Activated naive CD4-positive, alpha-beta T cell (primary cell): ENCODE measurements around the gene HSPA1L.

ENCODE experiments used
- DNase-seq, 4 experiments: peaks; one replicate each; lab custom pipeline; 2025; lab: John Stamatoyannopoulos, UW

Gene HSPA1L

DNA sequence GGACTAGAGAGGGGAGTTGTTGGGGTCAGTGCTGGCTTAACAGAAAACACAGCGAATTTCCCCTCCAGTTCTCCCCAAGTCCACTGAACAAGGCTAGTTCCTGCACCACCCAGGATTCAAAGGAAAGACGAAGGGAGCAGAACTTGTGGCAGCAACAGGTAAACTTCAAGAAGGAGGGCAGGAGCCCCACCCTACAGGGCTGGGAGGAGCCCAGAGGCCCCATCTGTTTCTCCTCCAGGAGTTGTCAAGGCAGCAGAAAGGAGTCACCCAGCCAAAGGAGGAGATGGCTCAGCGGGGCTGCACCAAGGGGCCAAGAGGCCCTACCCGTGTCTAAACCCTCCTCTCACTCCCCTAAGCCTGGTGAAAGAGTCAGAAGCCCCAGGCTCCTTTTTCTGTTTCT, 50.9 kb downstream of the HSPA1L start:
- DNase-seq, result no peak

DNA sequence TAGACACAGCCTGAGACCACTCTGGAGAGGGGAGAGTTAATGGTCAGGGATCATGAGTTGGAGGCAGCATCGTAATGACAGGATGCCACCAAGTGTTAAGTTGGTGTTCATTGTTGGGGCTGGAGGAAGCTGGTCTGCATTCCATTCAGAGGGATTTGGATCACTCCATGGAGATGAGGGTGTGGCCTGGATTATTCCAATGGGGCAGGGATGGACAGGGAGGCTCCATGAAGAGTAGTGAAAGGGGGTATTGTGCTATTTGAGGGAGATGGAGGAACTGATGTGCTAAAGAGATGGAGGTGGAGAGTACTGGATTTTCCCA, 51.5 kb downstream of the HSPA1L start:
- DNase-seq, result no peak

DNA sequence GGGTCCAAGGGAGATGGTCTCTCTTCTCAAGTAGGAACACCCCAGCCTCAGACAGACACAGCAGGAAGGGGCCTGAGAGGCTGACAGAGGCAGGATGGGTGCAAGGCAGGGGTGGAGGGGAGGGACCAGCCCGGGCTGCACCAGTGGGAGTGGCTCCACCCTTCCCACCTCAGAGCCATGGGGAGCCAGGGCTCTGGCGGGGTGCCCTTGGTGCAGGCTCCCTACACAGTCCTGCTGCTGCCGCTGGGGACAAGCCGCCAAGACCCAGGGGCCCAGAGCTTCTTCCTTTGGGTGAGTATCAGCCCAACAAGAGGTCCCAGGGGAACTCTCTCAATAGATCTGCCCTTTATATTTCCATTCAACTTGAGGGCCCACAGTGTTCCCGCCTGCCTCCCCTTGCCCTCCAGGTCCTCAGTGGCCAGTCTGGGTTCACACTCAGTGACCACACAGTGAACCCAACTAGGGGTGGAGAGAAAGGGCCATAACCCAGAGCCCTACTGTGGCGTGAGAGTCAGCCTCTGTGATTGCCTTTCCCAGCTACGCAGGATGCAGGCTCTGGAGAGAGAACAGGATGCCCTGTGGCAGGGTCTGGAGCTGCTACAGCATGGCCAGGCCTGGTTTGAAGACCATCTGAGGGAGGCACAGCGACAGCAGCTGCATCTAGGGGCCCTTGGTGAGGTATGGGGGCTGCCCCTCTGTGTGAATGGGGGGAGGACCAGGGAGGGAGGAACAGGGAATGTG, 52.0 kb downstream of the HSPA1L start:
- DNase-seq, result no peak

- DNase-seq, result no peak
Observed at GRCh38 chr6:31762356-31762755, 52.7 kb downstream of the HSPA1L start, which contains the start of gene SAPCD1. SAPCD1 (plus strand) TSS chr6:31762656; CDS start chr6:31763055, 399 bp downstream.

DNA sequence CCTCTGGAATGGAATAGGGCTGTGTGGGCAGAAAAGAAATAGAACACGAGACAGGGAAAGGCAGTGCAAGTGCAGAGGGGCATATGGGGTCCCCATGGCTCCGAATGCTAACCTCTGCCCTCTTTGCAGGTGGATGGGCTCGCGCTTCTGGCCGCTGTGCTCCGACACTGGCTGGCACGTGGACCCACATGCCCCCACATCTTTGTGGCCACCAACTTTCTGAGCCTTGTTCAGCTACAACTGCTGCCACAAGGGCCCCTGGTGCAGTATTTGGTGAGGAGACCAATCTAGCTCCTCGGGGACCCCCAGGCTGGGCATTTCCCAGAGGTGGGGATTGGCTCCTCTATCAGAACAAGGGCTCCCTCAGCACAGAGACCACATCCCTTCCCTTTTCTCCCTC, 53.7 kb downstream of the HSPA1L start:
- no peak for DNase-seq

DNA sequence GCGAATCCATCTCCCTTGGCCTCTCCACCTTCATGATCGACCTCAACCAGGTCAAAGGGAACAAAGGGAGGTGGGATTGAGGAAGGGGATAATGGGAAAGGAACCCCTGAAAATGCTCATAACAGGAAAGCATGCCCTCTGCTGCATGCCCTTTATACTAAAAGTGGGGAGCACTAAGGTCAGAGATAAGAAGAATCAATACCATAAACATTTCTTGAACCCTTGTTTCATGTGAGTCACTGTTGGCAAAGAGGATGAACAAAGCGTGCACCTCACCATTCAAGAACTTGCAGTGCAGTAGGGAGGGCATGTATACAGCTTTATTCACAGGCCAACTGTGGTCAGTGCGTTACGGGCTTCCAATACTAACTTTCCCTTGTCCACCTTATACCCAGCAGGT, 54.3 kb downstream of the HSPA1L start:
- no peak for DNase-seq
